ENCODE results near the gene SELENON.

The SELENON gene

DNA sequence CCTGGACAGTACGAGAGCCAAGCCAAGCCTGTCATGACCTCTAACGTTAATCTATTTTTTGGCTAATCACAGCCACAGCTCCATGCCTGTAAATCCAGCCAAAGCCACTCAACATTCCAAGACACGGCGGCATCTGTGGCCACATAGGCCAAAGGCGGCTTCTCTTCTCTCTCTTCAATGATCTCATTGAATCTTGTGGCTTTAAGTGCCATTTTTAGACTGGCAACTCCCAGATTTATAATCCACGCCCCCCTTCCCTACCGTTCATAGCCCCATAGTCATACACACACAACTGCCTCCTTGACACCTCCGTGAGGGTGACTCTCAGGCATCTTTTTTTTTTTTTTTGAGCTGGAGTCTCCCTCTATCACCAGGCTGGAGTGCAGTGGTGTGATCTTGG lies 5.7 kb upstream of the SELENON start:
- DNase-seq (ENCODE audit: low read depth): no peak

DNA sequence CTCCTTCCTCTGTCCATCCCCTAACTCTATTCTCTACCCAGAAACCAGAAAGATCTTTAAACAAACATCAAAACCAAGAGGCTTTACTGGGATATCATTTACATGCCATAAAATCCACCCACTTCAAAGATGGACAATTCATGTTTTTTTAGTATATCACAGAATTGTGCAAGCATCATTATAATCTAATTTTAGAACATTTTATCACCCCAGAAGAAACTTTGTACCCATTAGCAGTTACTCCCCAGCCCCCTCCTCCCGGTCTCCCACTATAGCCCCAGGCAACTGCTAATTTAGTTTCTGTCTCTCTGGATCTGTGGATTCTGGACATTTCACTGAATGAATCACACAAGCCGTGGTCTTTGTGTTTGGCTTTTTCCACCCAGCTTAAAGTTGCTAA lies 4.8 kb upstream of the SELENON start:
- no peak for DNase-seq (ENCODE audit: low read depth)

DNA sequence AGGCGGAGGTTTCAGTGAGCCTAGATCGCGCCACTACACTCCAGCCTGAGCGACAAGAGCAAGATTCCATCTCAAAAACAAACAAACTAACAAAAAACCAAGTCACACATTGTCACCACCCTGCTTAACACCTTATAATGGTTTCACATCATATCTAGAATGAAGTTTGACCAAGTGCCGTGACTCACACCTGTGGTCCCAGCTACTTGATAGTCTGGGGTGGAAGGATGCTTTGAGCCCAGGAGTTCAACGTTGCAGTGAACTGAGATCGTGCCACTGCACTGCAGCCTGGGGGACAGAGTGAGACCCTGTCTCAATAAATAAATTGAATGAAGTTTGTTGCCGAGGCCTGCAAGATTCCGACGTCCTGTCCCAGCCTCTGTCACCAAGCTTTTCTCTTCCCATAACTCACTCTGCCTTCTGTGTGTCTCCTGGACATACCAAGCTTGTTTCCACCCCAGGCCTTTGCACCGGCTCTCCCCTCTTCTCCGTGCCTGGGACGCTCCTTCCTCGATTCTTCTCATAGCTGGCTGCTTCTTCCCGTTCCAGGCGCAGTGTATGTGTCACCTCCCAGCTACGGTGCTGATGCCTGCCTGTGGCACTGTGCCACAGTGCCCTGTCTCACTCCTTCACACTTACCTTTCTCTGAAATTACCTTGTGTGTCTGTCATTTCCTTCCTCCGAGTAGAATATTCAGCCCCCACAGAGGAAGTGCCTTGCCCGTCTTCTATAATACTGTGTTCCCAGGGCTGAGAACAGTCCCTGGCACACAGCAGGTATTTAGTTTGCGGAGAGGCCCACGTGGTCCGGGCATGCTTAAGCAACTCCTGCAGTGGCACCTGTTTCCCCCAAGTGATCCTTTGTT lies 3.8 kb upstream of the SELENON start:
- DNase-seq (ENCODE audit: low read depth): no peak

DNA sequence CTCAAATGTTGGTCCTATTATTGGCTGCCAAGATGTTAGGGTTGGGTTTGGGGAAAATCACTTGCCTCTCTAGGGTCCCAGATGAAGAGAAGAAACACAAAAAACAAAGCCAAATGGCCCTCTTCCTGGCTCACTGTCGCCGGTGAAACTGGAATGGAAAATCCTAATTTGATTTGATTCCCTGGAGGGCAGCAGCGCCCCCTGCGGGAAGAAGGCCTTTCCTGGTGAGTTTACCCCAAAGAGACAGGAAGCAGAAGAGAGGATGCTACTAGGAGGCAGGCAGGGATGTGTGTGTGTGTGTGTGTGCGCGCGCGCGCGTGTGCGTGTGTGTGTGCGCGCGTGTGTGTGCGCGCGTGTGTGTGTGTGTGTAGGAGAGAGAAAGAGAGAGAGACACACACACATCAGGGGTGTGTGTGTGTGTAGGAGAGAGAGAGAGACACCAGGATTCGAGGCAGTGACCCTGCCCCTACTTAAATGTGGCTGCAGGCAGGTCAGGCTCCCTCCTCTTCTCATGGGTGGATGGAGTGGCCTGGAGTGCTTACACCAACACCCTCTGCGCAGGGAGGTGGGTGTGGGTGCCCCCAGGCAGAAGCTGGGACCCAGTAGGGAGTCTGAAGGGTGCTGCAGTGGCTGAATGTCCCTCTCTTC lies 3.1 kb upstream of the SELENON start:
- peak; percentile 68 for DNase-seq (ENCODE audit: low read depth)

DNA sequence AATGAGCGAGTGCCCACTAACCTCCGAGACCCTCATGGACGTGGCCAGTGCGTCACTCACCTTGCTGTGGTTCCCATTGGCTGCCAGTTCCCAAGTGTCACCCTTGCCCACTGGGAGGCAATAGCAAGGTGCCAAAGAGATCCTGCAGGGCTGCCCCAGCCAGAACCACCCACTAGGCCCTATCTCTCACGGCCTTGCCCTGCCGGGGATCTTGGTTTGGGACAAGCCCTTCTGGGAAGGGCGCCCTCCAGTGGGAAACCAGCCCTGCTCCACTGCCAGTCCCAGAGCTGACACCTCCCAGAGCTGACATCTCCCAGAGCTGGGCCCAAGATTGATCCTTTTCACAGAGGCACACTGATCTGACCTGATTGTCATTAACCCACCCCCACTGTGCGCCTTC lies 2.1 kb upstream of the SELENON start:
- no peak for DNase-seq (ENCODE audit: low read depth)

DNA sequence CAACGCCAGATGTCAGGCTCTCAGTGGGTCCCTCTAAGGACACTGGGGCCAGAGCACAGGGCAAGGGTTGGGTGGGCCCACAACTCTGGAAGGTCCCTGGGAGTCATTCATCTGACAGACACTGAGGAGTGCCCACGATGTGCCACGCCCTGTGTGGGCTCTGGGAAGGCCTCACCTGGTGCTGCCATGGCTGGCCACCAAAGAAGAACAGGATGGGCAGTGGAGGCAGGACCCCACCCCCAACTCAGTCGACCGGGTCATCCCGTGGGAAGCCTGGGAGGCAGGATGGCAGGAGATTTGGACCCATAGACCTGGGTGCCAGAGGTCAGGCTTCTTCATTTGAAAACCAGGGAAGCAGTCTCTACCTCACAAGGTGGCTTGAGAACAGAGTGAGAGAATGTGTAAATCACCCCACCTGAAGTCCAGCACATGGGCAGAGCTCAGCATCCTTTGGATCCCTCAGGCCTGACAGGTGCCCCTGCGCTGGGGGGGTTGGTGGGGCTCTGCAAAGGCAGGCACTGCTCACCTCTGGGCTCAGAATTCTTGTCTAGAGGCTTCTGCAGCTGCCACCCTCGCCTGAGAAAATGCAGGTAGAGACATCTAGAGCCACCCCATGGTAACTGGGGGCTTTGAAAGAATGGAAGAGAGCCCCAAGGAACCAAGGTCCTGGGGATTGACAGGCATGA lies 1.2 kb upstream of the SELENON start:
- DNase-seq (ENCODE audit: low read depth): no peak

DNA sequence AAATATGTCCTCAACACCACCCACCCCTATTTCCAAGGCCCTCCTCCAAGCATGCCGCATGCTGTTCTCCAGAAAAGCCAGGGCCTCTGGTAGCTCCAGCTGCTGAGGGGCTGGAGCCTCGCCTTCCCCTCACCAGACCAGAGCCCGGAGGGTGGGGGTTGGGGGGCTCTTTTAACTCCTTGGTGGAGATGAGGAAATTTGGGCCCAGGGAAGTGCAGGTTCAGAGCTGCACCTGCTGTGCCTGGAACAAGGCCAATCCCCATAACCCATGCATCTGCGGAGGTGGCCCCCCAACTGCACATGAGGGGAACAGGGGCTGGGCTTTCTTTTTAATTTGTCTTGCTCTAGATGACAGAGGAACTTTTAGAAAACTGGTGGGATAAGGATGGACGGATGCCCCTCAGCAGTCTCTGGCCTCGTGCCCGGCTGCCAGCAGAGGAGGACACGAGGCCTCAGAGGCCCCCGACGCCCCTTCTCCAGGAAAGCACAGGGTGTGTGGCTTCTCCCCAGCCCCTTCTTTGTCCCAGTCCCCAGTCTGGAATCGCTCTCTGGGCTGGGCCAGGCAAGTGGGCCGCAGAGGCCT lies 550 bp upstream of the SELENON start:
- no peak for DNase-seq (ENCODE audit: low read depth)

DNA sequence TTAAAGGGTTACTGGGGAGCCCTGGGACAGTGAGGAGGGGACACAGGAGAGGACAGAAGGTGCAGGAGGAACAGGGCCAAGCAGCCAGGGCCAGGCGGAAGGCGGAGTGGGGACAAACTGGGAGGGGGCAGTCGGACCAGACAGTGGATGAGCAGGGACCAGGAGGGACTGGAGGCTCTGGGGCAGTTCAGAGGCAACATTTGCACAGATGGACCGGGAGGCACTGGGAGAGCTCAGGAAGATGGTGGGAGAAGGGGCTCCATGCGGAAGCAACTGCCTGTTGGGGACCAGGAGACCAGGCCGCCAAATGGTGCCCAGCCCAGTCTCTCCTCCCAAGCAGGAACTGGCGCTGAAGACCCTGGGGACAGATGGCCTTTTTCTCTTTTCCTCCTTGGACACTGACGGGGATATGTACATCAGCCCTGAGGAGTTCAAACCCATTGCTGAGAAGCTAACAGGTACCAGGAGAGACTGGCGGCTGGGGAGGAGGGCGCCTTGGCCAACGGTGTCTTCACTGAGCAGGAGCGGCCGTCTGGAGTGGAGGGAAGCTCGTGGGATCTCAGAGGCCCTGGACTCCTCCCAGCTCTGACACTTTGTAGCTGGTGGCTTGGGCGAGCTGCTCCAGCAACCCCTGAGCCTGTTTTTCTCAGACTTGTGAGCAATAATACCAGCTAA lies 847 bp downstream of the SELENON start:
- DNase-seq (ENCODE audit: low read depth): no peak

DNA sequence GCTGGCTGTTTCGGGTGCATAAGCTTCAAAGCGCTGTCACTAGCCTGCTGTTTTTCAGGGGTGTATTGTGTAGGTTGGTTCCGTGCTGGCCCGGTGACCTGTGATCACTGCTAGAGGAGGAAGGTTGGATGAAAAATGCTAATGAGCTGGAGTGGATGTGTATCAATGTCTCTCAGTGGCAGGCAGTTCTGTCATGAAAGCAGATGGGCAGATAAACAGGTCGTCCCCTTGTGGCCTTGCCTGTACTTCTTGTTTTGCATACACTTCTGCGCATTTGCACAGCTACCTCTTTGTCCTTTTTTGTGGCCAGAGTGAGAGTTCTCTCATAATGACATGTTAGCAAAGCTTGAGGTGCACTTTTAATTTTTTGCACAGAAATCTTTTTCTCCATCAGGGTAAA lies 2.9 kb downstream of the SELENON start:
- no peak for DNase-seq (ENCODE audit: low read depth)

DNA sequence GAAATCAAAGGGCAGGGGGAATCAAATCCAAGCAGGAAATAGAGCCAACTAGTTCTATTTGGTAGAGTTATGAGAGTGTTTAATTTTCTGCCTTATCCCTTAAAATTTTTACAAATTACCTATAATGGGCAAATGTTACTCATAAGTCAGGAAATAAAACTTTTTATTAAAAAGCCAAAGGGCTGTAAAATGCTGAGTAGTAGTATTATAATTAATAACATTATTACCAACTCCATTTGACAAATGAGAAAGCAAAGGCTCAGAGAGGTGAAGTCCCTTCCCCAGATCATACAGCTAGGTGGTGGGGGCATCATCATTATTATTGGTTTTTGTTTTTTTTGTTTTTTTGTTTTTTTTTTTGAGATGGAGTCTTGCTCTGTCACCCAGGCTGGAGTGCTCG lies 3.4 kb downstream of the SELENON start:
- DNase-seq (ENCODE audit: low read depth): no peak

DNA sequence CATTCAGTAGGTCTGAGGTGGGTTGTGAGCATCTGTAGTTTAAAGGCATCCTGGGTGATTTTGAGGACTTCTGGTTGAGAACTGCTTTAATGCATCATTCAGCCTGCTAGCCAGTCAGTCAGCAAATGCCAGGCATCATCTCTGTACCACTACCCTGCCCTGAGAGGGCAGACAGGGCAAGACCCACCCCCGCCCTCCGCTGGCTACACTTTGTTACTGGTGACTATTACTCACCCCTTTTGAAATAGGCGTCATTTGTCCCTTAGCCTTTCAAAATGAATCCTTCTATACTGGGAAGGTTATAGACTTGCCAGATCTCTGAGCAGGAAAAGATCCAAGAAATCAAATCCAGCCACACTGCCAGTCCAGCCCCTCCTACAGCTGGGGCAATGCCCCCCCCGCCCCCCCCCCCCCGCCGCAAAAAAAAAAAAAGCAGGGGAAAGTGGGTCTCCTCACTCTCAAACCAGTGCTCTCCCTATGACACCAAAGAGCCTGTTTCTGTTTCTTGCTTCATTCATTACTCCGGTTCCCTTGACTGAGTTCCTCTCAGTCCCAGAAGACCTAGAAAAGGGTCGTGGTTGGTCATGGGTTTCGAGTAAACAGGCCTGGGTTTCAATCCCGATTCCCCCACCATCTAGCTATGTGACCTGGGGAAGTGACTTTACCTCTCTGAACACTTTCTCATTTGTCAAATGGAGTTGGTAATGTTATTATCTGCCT lies 4.4 kb downstream of the SELENON start:
- no peak for DNase-seq (ENCODE audit: low read depth)

DNA sequence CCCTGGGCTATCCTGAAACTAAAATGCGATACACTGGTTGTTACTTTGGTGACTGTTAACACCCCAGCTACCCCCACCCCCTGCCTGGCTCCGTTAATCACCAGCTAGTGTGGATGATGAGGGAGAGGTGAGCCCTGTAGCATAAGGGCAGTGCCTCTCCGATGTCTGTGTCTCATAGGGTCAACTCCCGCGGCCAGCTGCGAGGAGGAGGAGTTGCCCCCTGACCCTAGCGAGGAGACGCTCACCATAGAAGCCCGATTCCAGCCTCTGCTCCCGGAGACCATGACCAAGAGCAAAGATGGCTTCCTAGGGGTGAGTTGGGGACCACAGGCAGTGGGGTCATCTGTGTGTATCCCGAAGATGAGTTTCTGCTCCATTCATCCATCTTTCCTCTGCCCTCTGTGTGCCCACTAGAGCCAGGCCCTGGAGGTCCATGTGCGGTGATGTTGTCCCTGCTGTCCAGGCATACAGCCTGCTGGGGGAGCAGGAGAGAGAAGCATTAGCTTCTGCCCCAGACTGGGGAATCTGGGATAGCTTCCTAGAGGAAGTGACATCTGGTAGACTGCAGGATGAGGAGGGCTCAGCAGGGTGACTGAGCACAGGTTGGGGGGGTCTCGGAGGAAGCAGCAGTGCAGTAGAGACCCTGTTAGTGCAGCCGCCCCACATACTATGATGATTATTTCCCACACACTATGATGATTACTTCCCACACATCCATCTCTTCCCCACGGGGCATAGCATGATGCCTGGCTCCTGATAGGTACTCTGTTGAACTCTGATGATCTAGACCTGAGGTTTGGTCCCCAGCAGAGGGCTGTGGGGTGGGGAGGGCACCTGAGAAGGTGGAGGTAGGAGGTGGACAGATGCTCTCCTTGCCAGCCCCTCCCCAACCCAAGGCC lies 5.2 kb downstream of the SELENON start:
- no peak for DNase-seq (ENCODE audit: low read depth)

DNA sequence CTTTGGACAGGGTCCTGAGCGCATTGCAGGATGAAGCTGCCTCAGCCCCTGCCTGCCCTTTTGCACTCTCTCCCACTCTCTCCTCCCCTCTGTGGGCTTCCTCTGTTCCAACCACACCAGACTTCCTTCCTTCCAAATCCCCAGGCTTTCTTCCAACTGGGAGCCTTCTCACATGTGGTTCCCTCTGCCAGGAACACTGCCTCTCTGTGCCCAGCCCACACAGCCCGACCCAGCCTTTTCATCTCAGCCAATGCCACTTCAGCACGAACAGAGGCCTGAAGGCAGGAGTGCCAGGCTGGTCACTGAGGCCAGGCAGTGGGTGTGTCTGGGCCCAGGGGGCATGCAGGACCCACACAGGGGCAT lies 5.9 kb downstream of the SELENON start:
- no peak for DNase-seq (ENCODE audit: low read depth)

DNA sequence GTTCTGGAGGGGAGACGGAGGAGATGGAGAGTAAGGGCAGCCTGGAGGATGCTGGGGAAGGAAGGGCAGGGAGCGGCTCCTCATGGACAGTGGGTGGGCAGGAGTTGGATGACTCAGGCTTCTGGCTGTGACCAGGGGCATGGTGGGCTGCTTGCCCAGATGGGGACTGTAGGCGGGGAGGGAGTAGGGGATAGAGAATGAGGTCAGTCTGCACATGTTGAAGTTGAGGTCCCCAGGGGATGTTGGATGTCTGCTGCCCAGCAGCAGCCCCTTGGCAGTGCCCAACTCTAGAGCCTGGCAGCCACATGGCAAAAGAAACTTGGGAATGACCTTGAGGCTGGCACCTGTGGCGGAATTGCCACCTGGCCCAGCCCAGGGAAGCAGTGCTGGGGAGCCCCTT lies 6.4 kb downstream of the SELENON start:
- DNase-seq (ENCODE audit: low read depth): no peak

DNA sequence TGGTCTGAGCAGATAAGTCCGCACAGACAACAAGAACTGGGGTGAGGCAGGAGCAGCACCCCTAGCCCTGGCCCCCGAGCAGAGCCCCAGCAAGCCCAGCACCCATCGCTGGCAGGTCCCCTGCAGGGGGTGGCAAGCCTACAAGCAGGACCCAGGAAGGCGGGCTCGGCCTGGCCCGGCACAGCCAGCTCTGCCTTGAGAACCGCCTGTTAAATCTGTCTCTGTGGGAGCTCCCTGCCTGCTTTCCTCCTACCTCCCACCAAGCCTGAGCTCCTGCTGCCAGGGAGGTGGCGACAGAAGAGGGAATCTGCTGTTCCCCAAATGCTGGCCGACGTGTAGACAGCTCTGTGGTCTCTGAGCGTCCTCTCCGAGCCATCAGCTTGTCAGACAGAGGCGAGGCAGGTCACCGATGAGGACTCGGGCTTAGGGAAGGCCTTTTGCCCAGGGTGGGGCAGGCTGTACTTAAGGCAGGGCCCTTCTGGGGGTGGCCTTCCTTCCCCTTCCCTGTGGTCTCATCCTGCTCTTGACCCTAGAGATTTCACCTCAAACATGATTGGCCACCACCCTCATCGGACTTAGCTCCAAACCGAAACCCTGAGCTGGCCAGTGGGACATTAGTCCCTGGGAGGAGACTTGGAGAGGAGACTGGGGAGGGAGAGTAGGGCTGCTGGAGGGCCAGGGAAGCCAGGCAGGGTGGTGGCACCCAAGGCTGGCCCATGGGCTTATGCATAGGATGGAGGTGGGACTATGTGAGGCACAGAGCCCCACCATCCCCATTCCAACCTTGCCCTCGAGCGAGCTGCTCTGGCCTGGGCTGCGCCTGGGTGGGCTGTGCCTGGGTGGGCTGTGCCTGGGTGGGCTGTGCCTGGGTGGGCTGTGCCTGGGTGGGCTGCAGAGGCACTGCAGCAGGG lies 7.7 kb downstream of the SELENON start:
- DNase-seq (ENCODE audit: low read depth): no peak

DNA sequence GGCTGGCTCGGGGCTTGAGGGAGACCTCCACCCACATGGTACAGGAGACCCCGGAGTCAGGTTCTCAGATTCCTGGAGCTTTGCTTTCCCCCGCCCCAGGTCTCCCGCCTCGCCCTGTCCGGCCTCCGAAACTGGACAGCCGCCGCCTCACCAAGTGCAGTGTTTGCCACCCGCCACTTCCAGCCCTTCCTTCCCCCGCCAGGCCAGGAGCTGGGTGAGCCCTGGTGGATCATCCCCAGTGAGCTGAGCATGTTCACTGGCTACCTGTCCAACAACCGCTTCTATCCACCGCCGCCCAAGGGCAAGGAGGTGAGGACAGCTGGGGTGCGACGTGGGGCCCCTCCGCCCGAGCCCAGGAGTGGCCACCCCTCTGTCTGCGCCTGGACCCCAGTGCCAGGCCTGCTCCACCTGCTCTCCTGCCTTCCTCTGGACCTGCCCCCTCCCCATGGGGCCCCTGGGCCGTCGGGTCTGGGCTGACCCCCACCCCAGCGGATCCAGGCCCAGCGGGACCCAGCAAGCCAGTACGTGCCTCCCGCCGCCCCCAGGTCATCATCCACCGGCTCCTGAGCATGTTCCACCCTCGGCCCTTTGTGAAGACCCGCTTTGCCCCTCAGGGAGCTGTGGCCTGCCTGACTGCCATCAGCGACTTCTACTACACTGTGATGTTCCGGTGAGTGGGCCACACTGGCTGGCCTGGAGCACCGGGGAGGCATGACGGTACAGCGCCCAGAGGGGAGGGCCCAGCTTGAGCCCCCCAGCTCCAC lies 8.7 kb downstream of the SELENON start:
- no peak for DNase-seq (ENCODE audit: low read depth)

DNA sequence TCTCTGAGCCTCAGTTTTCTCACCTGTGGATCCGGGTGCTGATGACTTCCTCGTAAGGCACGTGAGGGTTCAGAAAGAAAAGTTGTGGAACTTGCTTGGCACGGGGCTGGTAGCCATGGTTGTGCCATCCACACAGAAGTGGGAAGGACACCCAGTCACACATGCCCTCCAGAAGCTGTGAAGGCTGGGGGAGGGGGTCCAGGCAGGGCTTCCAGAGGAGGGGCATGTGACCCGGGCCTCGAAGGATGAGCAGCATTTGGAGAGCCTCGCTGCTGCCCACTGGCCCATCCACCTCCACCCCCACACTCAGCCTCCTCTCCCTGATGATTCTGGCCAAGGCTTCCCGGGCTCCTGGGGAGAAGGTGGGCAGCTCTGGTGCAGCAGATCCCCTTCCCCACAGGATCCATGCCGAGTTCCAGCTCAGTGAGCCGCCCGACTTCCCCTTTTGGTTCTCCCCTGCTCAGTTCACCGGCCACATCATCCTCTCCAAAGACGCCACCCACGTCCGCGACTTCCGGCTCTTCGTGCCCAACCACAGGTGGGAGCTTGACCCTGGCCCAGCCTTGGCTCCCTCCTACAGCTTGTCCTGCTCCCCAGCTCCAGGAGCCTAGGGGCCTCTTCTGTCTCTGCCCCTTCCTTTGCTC lies 9.4 kb downstream of the SELENON start:
- no peak for DNase-seq (ENCODE audit: low read depth)

DNA sequence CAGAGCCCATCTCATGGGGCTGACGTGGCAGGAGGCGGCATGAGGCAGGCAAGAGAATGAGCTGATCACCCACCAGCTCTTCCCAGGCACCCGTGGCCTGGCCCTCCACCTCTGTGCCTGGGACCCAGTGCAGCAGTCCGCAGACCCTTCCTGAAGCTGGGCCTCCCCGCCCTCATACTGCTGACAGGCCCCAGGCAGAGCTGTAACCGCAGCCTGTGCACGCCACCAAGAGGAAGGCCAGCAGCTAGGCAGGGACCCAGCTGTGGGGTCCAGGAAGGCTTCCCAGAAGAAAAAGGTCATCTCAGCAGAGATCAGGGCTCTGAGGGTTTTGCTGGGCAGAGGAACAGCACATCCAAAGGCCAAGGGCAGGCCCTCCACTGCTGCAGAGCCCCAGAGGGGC lies 9.9 kb downstream of the SELENON start:
- no peak for DNase-seq (ENCODE audit: low read depth)
